Measurements from ENCODE around the gene JAM3. TPM values are rescaled to one million over a fixed set of nuclear protein-coding genes. Genes with fewer than 3 reads are reported as not detected.

Gene JAM3
- total RNA-seq, 2 donors from 2014 or later: 28.5 to 38.1 TPM

DNA sequence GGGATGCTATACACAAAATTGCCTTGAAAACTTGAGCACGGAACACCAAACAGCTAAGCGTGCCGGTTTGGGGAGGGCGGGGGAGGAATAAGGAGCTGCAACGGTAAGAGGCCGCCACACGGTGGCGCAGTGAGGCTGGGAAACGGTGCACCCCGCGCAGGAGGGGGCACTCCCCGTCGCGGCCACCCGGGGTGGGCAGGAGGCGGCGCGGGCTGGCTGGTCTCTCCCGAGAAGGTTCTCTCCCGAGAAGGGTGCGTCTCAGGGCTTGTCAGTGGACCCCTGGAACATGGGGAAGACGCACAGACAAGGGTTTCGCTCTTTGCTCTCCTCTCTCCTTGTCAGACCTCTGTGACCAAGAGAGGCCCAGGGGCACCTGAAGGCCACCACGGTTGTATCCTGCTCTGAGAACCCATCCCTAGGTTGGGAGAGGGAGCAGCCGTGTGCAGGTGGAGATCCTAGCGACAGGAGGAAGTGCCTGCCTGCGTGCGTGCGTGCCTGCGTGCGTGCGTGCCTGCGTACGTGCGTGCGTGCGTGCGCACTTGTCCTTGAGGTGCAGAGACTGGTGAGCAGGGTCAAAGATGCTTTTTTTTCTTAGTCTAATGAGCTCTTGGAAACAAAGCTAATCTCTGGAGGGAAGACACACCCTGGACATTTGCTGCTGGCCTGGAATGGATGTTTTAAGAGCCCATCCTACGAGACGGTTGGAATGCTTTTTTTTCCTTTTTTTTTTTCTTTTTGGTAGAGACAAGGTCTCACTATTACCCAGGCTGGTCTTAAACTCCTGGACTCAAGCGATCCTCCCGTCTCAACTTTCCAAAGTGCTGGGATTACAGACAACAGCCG, 18.1 kb upstream of the JAM3 start:
- no peaks in the 10 kb centered on the region for H3K36me3 ChIP-seq
- TF ChIP-seq, protein P1, sequence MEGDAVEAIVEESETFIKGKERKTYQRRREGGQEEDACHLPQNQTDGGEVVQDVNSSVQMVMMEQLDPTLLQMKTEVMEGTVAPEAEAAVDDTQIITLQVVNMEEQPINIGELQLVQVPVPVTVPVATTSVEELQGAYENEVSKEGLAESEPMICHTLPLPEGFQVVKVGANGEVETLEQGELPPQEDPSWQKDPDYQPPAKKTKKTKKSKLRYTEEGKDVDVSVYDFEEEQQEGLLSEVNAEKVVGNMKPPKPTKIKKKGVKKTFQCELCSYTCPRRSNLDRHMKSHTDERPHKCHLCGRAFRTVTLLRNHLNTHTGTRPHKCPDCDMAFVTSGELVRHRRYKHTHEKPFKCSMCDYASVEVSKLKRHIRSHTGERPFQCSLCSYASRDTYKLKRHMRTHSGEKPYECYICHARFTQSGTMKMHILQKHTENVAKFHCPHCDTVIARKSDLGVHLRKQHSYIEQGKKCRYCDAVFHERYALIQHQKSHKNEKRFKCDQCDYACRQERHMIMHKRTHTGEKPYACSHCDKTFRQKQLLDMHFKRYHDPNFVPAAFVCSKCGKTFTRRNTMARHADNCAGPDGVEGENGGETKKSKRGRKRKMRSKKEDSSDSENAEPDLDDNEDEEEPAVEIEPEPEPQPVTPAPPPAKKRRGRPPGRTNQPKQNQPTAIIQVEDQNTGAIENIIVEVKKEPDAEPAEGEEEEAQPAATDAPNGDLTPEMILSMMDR (IDR thresholded peaks at IDR 0.05): peak; percentile 94 to 95
- H3K27me3 ChIP-seq: no peaks in the 10 kb centered on the region
- H3K9me3 ChIP-seq: no peaks in the 10 kb centered on the region
- peaks cover 0 to 29% of the 10 kb centered on the region in 2 donors for H3K4me1 ChIP-seq
- peak overlapping the region in 1 of 2 donors; percentile 15 for H3K4me3 ChIP-seq
- DNase-seq (ENCODE audit: low spot score): no peak
- H3K27ac ChIP-seq: no peak overlapping the region

DNA sequence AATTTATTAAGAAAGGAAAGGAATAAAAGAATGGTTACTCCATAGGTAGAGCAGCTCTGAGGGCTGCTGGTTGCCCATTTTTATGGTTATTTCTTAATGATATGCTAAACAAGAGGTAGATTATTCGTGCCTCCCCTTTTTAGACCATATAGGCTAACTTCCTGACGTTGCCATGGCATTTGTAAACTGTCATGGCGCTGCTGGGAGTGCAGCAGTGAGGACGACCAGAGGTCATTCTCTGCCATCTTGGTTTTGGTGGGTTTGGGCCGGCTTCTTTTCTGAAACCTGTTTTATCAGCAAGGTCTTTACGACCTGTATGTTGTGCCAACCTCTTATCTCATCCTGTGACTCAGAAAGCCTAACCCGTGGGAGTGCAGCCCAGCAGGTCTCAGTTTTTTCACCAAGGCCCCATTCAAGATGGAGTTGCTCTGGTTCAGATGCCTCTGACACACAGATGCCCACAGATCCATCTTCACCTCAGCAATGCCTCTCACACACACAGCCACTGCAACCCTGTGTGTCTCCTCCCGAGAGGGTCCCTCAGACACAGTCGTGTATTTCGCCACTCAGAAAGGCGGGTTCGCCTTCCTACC, 16.4 kb upstream of the JAM3 start:
- Histone ChIP-seq H3K4me3 (no peak overlapping the region), H3K27ac (no peak overlapping the region), H3K27me3 (no peaks in the 10 kb centered on the region), H3K36me3 (no peaks in the 10 kb centered on the region), H3K9me3 (no peaks in the 10 kb centered on the region), H3K4me1 (peaks cover 0 to 16% of the 10 kb centered on the region in 2 donors)
- TF ChIP-seq, protein P1 (IDR thresholded peaks at IDR 0.05): no peak
- DNase-seq (ENCODE audit: low spot score): no peak

DNA sequence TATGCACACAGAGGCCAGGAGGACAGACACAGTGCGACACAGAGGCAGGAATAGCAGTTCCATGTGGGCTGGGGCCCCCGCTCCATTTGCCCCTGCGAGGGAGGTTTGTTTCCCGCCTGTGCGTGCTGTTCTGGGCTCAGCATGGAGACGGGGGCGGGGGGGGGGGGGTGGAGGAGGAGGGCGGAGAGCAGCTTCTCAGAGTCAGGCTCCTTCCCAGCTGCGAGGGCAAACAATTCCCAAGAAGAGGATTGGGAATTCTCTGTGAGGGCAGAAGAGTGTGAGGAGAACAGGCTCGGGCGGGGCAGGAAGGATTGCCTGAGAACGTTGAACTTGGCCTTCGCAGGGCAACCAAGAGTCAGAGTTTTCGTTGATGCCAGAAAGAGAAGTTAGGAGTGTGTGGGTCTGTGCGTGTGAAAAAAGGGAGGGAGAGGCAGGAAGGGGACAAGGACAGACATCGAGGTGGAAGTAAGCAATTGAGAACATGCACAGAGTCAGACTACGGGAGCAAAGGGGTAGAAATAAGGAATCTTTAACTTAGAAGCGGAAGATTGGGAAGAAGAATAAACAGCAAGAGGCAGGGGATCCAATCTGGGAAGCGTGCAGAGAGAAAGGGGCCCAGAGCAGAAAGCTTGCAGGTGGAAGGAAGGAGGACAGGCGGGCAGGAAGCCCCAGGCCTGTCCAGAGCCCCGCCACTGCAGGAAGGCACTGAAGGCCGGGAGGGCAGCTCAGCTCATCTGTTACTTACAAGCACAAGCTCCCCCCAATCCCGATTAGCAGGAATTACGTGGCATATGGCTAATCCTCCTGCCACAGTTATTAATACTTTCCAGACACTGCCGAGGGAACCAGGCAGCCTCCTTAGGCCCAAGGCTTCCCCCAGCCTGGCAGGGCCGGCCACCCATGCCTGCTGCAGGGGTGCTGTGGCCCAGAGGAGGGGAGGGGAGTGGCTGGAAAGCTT, 15.6 kb upstream of the JAM3 start:
- no peak overlapping the region for H3K27ac ChIP-seq
- peaks cover 0 to 9% of the 10 kb centered on the region in 2 donors for H3K4me1 ChIP-seq
- H3K36me3 ChIP-seq: no peaks in the 10 kb centered on the region
- TF ChIP-seq, protein P1 (IDR thresholded peaks at IDR 0.05): no peak
- H3K4me3 ChIP-seq: no peak overlapping the region
- no peaks in the 10 kb centered on the region for H3K27me3 ChIP-seq
- DNase-seq (ENCODE audit: low spot score): no peak
- no peaks in the 10 kb centered on the region for H3K9me3 ChIP-seq

DNA sequence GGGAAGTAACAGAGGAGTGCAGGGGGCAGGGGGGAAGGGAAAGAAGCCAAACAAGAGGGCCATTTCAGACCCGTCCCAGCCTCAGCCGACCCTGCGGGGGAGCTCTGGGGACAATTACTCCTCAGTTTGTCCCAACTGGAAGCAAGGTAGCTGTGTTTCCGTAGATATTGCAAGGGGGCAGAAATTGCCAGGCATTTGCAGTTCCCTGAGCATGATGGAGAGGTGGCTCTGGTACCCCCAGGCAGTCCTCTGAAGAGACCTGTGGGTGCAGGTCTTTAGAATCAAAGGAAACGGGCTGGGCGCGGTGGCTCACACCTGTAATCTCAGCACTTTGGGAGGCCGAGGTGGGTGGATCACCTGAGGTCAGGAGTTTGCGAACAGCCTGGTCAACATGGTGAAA, 13.8 kb upstream of the JAM3 start:
- no peaks in the 10 kb centered on the region for H3K27me3 ChIP-seq
- peaks cover 0 to 9% of the 10 kb centered on the region in 2 donors for H3K4me1 ChIP-seq
- H3K27ac ChIP-seq: no peak overlapping the region
- TF ChIP-seq, protein P1 (IDR thresholded peaks at IDR 0.05): no peak
- no peaks in the 10 kb centered on the region for H3K36me3 ChIP-seq
- DNase-seq (ENCODE audit: low spot score): peak; percentile 13
- no peaks in the 10 kb centered on the region for H3K9me3 ChIP-seq
- H3K4me3 ChIP-seq: no peak overlapping the region

DNA sequence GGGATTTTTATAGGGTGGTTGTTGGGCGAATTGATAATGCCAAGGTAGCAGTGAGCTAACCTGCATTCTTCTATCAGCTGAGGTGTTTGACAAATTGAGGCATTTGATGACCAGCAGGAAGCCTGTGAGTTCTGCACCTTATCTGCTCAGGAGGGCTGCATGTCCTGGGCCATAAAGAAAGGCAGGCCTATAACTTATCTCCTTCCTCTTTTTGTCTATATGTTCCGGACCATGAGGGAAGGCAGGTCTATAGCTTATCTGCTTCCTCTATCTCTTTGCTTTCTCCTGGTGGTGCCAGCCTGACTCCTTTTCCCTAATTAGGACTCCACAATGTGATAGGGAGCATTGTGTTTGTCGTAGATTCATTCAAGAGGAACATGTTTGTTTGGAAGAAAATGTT, 8.6 kb upstream of the JAM3 start:
- Histone ChIP-seq H3K9me3 (no peaks in the 10 kb centered on the region), H3K4me3 (no peak overlapping the region), H3K4me1 (no peaks in the 10 kb centered on the region), H3K27me3 (no peaks in the 10 kb centered on the region), H3K27ac (no peak overlapping the region), H3K36me3 (no peaks in the 10 kb centered on the region)
- TF ChIP-seq, protein P1 (IDR thresholded peaks at IDR 0.05): no peak
- no peak for DNase-seq (ENCODE audit: low spot score)
